ENCODE measurements around the gene PLA2G15. TPM values are rescaled to one million over a fixed set of nuclear protein-coding genes. Genes with fewer than 3 reads are reported as not detected.
A peak's percentile ranks its signal among the peaks of the same experiment; 100 is the strongest.

The PLA2G15 gene
- total RNA-seq, 1 experiment from 2014 or later = 10.2 TPM

- peak; percentile 61 for DNase-seq (ENCODE audit: low spot score)
- peak overlapping the region; percentile 74 for H3K27ac Mint-ChIP-seq
- H3K9me3 Mint-ChIP-seq = no peaks in the 10 kb centered on the region
- TF ChIP-seq CTCF (IDR thresholded peaks at IDR 0.05) (peak; percentile 76), CREB1 (CRISPR knock-in tag; IDR thresholded peaks at IDR 0.05) (no peak)
- POLR2A ChIA-PET = interaction anchor here (1.8 kb wide), 1 partner anchor 144 kb away, joined by 5 read pairs; the partner anchor contains the start of gene NFATC3
- ATAC-seq = peak; percentile 41
- peaks cover 40% of the 10 kb centered on the region for H3K36me3 Mint-ChIP-seq
- H3K4me1 Mint-ChIP-seq = peaks cover 17% of the 10 kb centered on the region
- H3K4me3 Mint-ChIP-seq = no peak overlapping the region
- CTCF ChIA-PET = interaction anchor here (0.6 to 1.0 kb wide), 4 partner anchors 79 to 146 kb away, joined by 3 to 10 read pairs (median 3); no protein-coding TSS in a partner anchor
- no peaks in the 10 kb centered on the region for H3K27me3 Mint-ChIP-seq (ENCODE audit: low read depth)
Measured at GRCh38 chr16:68229431-68230175, 15.6 kb upstream of the PLA2G15 start.

- no peaks in the 10 kb centered on the region for H3K27me3 Mint-ChIP-seq (ENCODE audit: low read depth)
- CTCF ChIA-PET = interaction anchor here (0.6 to 1.0 kb wide), 3 partner anchors 136 to 146 kb away, joined by 3 to 10 read pairs (median 3); no protein-coding TSS in a partner anchor
Measured at GRCh38 chr16:68230176-68230571, 15.0 kb upstream of the PLA2G15 start.

GRCh38 chr16:68230956-68231355 is 14.2 kb upstream of the PLA2G15 start:
- DNase-seq (ENCODE audit: low spot score) (no peak), ATAC-seq (no peak)
- peaks cover 20% of the 10 kb centered on the region for H3K4me1 Mint-ChIP-seq
- no peaks in the 10 kb centered on the region for H3K9me3 Mint-ChIP-seq
- H3K4me3 Mint-ChIP-seq = no peak overlapping the region
- peaks cover 40% of the 10 kb centered on the region for H3K36me3 Mint-ChIP-seq
- no peak overlapping the region for H3K27ac Mint-ChIP-seq
- no peaks in the 10 kb centered on the region for H3K27me3 Mint-ChIP-seq (ENCODE audit: low read depth)
- ChIA-PET POLR2A (no interaction called here), CTCF (interaction anchor here (0.9 kb wide), 1 partner anchor 137 kb away, joined by 3 read pairs; no protein-coding TSS in a partner anchor)
- TF ChIP-seq ELF4 (CRISPR knock-in tag; IDR thresholded peaks at IDR 0.05; ENCODE audit: low read depth) (no peak), ZNF416 (CRISPR knock-in tag; IDR thresholded peaks at IDR 0.05) (no peak), NR1H2 (CRISPR knock-in tag; IDR thresholded peaks at IDR 0.05) (no peak), USF2 (CRISPR knock-in tag; IDR thresholded peaks at IDR 0.05) (no peak), NFYB (CRISPR knock-in tag; conservative IDR thresholded peaks at IDR 0.05; ENCODE audit: low read depth) (no peak), AR (CRISPR knock-in tag; IDR thresholded peaks at IDR 0.05) (no peak), MXD4 (CRISPR knock-in tag; IDR thresholded peaks at IDR 0.05; ENCODE audit: borderline replicate concordance) (no peak), ZNF512 (CRISPR knock-in tag; IDR thresholded peaks at IDR 0.05; ENCODE audit: borderline replicate concordance) (no peak), ZSCAN18 (CRISPR knock-in tag; IDR thresholded peaks at IDR 0.05) (no peak), GABPB1 (CRISPR knock-in tag; IDR thresholded peaks at IDR 0.05) (no peak)

More at GRCh38 chr16:68230176-68230571, 15.0 kb upstream of the PLA2G15 start:
- H3K27ac Mint-ChIP-seq = no peak overlapping the region
- H3K9me3 Mint-ChIP-seq = no peaks in the 10 kb centered on the region
- DNase-seq (ENCODE audit: low spot score) (no peak), ATAC-seq (no peak)
- peaks cover 20% of the 10 kb centered on the region for H3K4me1 Mint-ChIP-seq
- peaks cover 40% of the 10 kb centered on the region for H3K36me3 Mint-ChIP-seq
- H3K4me3 Mint-ChIP-seq = no peak overlapping the region
- TF ChIP-seq ATF3 (CRISPR knock-in tag; conservative IDR thresholded peaks at IDR 0.05) (0 out of 2 replicates have a peak, but pooled peaks have one; percentile 25), ZNF425 (CRISPR knock-in tag; conservative IDR thresholded peaks at IDR 0.05) (no peak)
- POLR2A ChIA-PET = interaction anchor here (1.8 kb wide), 1 partner anchor 145 kb away, joined by 5 read pairs; the partner anchor contains the start of gene NFATC3

All from WTC11 (cell line).